ENCODE data around the gene AP1G2.
A peak's percentile ranks its signal among the peaks of the same experiment; 100 is the strongest.

Gene AP1G2

DNA sequence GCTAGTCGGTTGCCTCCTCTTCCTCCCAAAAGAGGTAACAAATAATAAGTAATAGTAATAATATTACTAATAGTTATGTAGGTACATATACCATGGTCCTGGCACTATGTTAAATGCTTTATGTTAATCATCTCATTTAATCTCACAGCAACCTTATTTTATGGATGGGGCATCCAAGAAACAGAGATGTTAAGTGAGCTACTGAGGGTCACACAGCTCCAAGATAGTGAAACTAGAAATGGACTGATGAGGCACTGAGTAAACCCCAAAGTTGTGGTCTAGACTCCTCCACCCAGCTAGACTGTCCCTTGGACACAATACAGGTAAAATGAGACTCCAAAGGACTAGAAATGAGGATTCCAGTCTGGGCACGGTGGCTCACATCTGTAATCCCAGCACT lies 31.1 kb downstream of the AP1G2 start:
- no peak for DNase-seq

DNA sequence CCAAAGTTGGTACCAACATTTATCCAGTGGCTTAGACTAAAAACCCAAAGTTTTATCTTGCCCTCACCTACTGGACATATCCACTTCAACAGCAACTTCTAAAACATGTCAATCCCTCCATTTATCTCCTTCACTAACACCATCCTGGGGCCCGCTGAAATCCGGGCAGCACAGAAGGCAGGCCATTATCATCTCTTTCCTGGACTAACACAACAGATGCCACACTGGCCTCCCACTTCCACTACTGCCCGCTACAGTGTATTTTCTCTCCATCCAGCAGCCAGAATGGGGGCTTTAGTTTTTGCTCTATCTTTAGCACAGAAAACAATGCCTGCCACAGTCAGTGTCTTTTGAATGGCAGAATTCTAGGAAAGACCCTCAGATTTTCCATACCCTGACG lies 31.6 kb downstream of the AP1G2 start:
- DNase-seq, result no peak

DNA sequence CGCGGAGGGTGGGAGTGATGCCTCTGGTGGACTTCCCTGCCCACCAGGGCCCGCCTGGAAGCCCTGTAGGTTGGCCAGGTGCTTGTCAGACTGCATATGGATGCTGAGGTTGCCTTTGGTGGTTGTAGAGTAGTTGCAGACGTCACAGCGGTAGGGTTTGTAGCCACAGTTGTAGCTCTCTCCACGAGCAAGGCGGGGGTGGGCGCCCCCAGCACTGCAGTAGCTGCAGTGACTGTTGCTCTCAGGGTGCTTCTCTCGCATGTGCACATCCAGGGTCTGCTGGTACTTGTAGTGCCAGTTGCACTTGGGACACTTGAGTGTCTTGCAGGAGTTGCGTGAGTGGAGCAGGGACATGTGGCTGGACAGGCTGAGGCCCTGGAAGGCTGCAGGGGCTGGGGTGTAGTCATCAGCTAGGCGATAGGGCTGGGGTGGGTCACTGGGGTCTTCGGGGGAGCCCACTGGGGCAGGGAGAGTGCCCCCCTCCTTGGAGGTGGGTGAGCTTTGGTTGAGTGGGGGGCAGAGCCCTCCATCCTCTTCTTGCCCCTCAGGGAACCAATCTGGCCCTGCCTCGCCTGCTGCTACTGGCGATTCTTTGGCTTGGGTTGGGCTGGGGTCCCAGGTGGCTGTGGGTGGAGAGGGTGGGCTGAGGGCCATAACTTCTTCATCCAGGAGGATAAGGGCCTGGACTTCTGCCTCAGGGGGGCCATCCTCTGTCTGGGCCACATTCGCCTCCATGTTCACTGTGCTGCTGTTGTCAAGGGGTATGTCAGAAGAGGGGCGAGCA lies 33.7 kb downstream of the AP1G2 start:
- DNase-seq, result no peak

DNA sequence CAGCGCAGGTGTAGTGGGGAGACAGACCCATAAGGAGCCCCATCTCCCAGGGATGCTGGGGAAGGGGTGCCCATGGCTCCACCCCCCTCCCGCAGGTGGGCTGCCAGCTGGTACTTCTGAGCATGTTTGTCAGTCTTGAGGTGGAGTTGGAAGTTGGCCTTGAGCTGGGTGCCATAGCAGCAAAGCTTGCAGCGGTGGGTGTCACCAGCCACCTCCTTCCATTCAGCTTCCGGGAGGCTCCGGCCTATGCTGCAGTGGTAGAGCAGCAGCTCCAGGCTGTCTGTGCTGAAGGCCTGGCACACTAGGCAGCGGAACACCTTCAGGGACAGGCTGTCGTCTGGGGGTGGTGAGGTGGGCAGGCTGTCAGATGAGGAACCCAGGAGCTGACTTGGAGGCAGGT lies 34.9 kb downstream of the AP1G2 start:
- no peak for DNase-seq

DNA sequence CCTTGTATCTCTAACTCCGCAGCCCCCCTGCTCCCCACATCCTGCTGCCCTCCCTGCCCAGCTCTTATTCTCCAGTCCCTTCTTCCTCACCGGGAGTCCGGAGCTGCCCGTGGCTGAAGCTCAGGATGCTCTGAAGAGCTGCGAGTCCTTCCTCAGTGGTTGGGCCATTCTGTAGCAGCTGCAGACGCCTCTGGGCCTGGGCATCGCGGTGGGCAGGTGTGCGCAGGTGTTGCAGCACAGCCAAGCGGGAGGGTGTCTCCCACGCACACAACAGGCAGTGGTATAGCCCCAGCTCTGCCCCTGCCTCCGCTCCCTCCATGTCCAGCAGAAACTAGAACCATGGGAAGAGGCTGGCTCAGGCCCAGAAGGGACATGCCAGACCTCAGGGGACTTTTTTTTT lies 36.2 kb downstream of the AP1G2 start:
- DNase-seq, result no peak

DNA sequence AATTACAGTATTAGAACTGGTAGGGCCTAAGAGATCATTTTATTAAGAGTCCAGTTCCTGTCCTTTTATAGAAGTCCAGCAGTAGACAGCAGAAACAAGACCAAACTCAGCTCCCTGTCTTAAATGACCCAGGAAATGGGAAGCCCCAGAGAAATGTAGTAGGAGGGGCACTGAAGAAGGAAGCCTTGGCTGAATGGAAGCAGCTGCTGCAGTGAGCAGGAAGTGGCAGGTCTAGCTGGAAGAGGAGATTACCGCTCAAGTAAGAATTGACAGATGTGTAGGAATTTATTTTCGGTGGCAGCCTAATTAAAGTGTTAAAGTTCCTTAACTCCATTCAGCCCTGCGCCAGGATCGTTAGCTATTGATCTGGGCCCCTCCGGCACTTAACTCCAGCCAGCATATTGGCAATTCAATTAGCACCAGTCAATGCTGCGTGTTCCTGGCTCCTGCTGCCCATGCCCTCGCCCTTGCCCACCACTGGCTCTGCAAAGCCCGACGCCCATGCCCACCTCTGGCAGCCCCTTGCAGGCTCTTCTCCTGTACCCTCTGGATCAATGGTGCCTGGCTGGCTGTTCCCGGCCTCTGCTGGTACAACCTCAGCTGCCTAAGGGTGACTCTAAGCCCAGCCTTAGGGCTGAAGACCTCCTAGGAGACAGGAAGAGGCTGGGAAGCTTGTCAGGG lies 37.1 kb downstream of the AP1G2 start:
- DNase-seq, result no peak

DNA sequence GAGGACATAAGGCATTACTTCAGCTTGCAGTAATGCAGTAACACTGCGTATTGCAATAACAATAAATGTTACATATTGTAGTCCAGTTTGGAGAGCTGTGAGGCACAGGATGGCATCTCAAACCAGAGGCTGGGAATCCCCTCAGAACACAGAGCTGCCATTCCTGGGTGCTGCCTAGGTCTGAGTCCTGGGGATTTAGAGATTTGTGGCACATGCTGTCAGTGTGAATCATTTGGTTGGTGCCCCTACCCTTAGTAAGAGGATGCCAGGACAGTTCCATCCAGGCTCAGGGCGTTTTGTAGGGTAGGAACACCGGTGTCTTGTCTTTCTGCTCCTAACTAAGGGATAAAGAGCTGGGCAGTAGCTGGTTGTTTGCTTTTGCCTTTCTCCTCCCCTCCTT lies 38.6 kb downstream of the AP1G2 start:
- DNase-seq, result no peak

DNA sequence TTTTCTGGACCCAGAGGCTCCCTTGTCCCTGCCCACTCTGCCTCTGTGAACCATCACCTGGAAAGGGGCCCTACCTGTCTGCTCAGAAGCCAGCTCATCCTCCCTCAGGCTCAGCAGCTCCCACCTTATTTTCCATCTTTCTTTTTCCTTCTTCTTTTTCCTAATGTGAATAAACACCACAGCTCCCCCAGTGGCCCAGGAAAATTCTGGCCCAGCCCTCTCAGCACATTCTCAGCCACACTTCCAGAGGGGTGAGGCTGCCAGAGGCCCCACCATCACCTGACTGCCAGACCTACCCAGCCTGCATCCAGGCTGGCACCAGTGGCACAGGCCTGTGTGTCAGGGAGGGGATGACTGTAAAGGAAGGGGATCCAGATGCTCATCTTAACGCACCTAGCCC lies 39.0 kb downstream of the AP1G2 start:
- no peak for DNase-seq

DNA sequence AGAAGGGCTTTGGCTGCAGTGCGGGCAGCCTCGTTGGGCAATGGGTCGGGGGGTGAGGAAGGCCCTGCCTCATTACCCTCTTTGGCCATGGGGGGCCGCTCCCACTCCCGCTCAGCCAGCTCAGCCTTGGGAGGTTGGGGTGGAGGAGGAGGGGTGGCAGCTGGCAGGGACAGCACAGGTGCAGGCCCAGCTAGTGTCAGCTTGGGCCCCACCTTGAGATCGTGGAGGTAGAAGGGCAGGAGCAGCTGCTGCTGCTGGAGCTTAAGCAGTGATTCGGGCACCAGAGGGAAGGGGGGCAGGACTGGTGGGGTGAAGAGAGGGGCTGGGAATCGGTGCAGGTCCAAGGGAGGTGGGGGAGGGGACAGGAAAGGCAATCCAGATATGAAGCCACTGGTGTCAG lies 42.0 kb downstream of the AP1G2 start:
- DNase-seq, result no peak

DNA sequence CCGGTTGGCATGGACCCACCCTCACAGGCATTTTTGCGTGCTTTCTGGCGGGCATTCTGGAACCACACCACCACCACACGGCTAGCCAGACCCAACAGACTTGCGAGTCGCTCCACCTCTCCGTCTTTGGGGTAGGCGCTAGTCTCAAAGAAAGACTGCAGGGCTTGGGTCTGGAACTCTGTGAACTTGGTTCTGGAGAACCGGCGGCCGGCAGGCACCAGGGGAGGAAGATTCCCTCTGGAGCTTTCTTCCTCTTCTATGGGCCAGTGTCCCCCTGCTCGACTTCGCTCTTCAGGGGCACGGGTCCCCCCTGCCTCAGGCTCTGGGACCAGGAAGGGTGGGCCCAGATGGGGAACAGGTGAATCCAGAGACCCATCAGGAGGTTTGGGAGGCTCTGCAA lies 42.6 kb downstream of the AP1G2 start:
- no peak for DNase-seq

DNA sequence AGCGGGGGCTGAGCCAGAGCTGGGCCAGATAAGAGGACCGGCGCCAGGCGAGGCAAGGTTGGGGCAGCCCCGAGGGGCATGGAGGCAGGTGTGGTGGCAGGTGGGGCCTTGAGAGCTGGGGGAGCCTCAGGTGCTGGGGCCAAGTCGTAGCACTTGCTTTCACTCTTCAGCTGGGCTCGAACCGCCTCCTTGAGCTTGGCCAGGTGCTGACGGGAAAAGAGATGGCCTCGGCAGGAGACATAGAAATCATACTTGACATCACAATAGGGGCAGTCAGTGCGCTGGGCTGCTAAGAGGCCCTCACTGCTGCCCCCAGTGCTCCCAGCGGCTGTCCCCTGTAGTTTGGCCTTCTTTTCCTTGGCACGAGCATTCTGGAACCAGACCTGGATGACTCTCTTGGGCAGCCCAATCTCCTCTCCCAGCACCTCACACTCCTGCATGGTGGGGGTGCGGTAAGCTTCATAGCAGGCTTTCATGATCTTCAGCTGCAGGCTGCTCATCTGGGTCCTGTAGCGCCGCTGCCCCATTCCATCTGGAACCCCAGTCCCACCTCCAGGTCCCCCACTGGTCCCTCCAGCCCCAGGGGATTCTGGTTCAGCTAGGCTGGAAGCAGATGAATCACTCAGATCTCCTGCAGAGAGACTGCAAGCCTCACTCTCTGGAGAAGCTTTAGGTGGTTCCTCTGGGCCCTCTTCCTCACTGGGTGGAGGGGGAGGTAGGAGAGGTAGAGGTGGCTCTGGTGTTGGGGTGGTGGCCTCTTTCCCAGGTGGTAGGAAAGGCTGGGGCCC lies 44.2 kb downstream of the AP1G2 start:
- DNase-seq, result no peak

DNA sequence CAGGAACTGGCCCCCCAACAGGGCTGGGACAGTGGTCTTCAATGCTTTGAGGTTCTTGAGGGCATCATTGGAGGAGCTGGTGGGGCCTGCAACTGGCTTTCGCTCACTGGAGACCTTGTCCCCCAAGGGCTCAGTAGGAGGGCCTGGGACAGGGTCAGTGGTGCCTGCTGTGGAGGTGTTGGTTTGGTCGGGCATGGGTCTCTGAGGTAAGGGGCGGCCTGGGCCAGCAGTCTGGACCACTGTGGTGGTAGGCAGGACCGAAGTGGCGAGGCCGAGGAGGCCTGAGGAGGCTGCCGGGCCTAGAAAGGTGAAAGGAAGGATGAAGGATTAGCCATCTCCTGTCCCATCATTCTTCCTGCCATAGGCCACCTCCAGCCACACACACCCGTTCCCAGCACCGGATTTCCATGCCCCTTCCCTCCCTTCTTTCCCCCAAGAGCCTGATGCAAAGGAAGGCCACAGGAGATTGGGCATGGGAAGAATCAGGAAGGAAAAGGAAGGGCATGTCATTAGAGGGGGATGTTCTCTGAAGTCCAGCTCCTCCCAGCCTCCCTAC lies 44.9 kb downstream of the AP1G2 start:
- DNase-seq, result no peak

DNA sequence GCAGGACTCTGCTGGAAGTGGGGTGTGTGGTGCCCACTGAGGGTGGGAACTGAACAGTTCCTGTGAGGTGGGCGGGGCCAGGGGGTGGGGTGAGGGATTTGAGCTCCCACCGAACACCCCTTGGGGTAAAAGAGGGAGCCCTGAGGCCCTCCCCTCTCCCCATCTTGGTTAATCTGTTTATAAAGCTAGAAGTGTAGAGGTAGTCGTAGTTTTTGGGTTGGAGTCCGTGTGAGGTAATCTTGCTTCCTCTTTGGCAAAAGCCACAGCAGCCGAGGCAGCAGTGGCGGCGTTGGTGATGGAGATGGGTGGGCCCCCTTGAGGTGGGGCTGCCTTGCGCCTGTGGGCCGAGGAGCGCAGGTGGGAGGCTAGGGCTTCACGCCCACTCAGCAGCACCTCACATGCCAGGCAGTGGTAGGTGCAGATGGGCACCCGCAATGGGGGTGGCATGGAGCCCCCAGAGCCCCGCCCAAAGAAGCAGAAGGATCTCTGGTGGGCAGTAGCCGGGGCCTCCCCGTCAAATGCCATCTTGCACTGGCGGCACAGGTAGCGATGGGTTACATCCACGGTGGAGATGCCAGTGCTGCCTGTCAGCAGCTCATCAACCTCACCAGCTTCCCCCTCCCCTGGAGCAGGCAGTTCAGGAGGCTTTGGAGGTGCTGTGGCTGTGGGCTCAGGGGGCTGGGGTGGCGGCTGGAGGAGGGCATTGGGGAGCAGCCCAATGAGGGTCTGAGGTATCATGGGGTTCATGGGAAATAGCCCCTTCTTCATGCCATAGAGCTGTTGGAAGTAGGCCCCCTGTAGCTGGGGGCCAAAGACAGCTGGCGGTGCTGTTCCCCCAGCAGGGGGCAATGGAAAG lies 45.6 kb downstream of the AP1G2 start:
- DNase-seq, result no peak

DNA sequence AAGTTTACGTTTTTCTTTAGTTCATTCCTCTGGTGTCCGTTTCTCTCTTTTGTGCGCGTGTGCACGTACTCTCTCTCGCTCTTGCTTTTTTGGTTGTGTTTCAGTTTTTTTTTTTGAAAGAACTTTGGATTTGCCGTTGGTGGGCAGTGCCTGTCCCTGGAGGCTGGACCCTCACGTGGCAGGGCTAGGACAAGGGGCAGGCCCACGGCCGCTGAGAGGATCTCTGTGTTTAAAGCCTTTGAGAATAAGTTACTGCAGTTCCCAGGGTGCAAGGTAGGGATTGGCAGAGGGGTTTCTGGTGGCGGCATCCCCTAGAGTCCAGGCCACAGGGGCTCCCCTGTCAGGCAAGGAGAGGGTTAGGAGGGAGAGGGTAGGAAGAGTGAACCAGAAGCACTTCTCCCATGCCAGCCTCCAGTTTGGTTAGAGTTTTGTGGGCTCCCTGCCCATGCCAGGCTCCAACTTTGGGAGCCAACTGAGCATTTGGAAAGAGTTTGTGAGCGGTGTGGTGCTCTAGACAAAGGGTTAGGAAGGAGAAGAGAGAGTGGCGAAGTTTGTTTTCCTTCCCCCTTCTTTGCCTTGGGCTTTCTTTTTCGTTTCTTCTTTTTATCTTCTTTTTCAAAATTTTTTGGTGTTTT lies 46.6 kb downstream of the AP1G2 start:
- no peak for DNase-seq

DNA sequence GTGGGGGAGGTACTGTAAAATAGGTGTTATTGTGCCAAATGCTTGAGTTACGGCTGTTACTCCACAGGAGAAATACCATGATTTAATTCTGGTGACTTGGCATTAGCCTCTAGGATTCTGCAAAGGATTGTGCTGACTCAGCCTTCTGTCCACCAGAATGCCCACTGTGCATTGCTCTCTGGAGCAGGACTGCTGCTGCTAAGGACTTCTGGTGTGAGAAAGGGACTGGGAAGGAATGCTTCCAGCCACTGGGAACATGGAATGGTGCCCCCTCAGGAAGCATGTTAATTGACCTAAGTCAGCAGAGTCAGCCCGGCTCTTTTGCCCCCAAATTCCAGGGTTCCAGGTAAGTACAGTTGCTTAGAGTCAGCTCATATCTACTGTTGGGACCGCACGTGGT lies 48.9 kb downstream of the AP1G2 start:
- no peak for DNase-seq

DNA sequence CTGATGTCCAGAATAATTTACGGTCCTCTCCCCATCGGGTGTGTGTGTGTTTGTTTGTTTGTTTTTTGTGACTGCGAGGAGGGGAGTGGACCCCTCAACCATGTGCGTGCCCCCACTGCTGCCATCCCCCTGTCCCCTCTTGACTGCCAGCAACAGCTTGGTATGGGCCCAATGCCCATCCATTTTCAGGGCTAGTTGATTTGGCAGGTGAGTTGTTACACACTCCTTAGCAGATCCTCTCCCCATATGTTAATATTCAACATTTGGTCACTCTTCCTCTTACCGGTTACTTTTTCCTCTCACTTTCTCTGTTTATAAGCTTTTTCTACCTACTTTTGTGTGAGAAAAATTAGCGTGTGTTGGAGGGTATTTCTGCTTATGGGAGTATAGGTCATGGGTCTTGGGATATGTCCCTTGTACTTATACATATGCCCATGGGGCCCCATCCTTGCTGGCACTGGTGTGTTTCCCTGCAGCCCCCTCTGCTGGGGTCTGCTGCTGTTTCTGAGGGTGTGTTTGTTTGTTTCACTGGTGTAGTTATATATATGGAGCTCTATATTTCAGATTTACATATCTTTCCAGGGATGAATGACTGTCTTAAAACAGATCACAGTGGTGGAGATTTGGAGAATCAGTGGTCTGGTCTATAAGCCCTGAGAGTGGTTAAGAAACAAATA lies 49.8 kb downstream of the AP1G2 start:
- peak; percentile 37 for DNase-seq

DNA sequence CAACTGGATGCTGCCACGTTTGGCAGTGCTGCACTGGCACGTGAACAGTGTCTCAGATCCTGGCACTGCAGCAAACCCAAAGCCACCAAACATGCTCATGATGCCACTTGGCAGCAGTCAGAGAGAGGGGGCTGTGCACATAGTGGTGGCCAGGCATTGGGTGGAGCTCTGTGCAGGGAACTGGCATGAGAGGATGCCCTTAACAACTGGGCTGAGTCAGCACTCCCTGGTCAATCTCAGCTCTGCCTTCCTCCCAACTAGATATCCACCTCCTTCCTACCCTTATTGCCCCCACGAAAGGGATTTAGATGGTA lies 53.0 kb downstream of the AP1G2 start:
- peak; percentile 93 for DNase-seq

DNA sequence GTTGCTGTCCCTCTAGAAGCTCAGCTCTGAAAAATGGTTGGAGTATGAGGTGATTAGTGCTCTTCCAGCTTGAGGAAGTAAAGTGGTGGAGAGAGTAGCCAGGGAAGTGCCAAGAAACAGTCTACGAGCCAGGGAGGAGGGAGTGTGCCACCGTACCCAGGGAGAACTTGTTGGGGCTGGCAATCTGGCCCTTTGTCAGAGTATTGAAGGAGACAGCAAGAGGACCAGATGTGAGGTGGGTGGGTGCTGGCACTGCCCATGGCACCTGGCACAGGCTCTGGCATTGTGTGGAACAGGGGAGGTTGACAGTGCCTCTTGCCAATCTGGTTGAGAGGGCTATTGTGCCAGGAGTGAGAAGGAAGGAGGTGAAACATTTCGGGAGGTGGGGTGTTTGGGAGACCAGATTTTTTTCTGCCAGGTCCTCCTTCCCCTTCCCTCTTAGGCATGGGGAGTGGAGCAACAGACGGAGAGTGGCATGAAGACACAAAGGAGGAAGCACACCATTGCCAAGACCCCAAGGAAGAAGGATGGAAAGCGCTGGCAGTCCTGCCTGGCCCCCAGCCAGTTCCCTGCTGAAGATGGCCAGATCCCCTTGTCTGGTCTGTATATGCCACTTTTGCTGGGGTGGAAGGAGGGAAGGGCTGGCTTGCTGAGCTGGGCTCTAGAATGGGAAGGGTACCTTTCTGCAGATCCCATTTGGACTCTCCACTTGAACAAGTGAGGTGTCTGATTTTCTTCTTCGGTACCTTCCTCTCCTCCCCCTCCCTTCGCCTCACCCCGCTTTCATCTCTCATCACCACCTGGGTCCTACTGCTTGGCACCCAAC lies 53.6 kb downstream of the AP1G2 start:
- peak; percentile 91 for DNase-seq

DNA sequence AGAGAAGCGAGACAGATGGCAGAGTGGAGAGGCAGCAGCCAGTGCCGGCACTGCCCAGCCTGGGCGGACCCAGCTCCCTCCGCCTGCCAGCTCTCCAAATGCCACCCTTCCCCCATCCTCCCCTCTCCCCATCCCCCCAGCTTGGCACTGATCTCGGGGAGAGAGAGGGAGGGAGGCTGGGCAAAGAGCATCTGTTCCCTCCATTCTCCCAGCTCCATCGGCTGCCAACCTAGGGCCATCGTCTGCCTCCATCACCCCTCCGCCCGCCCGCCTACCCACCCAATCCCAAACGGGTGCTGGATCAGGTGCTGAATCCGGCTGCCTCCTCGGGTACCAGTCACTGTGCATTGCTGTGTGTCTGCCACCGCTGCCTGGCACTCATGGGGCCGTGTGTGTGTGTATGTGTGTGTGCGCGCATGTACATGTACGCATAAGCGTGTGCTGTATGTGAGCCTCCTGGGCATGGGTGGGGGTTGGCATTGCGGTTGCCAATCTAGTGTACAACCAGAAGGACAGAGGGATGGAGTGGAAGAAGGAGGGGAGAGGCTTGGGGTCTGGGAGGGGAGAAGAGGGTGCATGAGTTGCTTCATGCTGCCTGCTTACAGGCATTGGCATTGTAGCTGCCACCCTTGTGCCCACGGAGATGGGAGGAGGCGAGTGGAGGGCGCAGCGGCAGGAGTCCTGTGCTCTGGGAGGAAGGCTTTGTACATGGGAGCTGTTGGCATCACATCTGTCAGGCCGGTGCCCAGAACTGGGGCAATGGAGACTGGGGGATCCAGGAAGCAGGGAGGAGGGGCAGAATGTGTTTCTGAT lies 54.4 kb downstream of the AP1G2 start:
- DNase-seq, result peak; percentile 97

DNA sequence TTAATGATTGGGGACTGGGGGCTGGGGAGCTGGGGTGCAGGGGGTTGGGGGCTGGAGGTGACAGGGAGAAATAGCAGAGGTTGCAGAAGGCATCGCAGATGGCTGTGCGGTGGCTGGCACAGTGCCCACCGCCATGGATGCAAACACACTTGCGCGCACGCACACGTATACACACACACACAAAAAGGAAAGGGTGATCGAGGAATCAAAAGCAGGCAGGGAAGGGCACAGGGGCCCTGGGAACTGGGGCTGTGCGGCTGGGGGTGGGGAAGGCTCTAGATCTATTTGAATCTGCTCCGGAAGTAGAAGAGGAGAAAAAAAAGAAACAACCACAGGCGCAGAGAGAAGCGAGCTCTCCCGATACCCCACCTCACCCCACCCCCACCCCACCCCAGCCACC lies 55.4 kb downstream of the AP1G2 start:
- peak; percentile 95 for DNase-seq

All from NCI-H1694 treated with DMSO at 0.1 percent for 48 hours (cell line).